GM18502 (cell line): ENCODE data around the gene AMFR.

Experiments used
- ATAC-seq: cut with Tn5 transposase; IDR thresholded peaks from one replicate; pipeline ENCODE4 v1.9.1; 2021; ENCODE audit warnings: mild to moderate bottlenecking; ENCODE audit not compliant: unreplicated experiment, poor library complexity

AMFR gene

DNA sequence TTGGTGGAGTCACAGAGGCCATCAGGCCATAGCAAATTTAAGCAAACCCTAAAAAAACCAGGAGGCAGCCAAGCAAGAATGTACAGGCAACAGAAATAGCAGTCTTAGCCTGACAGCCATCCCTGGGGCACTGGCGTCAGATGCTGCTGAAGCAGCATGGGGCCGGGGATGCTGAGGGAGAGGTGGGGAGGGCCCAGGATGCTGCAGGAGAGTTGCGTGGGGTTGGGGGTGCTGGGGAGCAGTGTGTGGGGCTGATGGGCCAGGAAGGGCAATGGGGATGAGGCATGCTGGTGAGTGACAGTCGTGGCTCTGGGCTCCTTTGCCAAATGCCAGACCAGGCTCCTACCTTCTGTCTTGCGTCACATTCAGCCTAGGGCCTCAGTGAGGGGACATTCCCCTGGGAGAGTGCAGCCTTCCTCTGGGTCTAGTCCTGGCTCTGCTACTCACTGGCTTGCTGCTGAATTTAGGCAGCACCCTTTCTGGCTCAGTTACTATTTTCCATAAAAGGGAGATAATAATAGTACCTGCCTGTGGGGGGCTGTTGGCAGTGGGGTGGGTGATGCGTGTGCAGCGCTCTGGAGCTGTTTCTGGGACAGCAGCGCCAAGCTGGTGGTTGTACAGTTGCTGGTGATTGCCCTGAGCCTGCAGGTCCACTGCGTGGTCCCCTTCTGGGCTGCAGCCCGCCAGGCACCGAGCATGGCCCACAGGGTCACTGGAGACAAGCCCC, 88.1 kb downstream of the AMFR start:
- no peak for ATAC-seq

DNA sequence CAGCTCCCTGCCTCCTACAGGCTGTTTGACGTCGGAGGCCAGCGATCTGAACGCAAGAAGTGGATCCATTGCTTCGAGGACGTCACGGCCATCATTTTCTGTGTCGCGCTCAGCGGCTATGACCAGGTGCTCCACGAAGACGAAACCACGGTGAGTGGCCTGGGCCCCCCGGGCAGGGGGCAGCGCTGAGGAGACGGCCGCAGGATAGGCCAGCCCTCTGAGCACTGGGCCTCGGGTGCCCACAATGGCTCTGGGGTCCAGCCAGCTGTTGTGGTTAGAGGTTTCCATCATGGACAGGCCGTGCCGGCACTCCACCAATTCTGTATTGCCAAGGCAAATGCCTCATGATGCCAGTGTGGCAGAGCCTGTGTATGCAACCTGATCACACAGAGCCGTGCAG, 88.6 kb downstream of the AMFR start:
- no peak for ATAC-seq

DNA sequence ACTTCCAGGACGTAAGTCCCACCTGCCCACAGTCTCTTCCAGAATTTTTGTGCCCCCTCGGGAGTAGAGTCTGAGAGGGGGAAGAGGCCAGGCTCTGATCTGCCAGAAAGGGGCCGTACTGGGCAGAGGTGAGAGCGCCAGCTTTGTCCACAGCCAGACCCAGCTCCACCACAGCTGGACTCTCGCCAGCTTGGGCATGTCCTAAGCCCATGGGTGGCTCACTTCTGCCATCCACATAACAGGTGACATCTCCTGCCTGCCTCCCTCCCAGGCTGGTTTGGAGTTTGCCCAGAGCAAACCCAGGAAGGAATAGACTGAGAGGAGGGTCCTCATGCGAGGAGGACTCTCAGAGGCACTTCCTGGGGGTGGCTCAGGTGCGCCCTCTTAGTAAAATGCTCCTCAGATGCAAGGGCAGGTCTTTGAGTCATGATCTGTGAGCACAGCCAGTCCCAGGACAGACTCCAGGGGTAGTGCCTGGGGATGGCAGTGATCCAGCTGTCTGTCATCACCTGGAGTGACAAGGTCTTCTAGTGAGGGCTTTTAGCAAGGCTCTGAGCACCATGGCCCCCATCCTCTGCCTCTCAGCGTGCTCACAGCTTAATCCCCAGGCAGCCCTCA, 89.2 kb downstream of the AMFR start:
- ATAC-seq: no peak

DNA sequence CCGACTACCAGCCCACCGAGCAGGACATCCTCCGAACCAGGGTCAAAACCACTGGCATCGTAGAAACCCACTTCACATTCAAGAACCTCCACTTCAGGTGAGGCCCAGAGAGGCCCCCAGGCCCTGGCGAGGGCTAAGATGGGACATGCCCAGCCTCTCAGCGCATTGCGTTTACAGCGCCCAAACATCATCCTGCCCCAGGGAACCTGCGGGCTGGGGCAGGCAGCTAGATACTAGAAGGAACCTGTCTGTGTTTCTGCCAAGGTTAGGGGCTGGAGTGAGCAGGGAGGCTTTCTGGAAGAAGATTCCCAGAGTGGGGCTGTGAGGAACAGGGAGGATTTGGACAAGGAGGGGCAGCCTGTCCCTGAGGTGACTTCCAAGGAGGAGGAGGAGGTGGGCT, 90.6 kb downstream of the AMFR start:
- ATAC-seq: no peak

DNA sequence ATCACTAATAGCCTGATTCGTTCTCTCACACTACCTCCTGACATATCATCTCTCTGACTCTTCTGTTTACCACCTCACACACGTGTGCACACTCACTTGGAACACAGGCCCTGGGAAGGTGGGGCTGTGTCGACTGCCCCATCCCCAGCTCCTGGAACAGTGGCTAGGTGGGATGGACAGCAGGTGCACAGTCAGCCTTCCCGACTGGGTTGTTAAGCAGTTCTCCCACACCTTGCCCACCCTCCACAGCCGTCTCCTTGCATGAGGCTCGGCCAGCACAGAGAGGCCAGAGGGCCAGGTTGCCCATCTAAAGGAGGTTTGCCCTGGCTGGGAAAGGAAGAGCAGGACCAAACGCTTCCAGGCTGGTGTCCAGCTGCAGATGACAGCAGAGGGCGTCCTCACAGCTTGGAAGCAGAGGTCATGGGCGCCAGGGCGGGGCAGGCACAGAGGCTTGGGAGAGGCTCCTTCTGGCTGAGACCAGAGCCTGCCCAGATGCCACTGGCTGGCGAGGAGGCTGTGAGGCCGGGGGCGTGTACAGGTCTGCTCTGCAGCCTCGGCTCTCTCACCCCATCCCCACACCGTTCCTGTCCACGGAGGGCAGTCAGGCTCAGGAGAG, 92.8 kb downstream of the AMFR start:
- ATAC-seq: no peak

DNA sequence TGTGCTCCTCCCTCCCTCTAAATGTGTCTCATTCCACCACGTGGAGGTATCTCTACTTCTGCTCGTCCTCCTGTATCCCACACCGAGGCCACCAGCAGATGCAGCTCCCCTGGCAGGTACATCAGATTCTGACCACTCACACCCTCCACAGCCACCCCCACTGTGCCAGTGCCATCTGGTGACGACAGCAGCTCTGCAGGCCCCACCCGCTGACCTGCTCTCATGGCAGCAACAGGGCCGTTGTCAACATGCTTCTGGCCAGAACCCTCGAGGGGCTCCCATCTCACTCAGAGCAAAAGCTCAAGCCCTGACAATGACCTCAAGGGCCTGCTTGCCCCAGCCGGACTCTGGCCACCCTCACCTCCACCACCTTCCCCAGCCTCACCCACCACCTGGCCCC, 93.4 kb downstream of the AMFR start:
- ATAC-seq: no peak

DNA sequence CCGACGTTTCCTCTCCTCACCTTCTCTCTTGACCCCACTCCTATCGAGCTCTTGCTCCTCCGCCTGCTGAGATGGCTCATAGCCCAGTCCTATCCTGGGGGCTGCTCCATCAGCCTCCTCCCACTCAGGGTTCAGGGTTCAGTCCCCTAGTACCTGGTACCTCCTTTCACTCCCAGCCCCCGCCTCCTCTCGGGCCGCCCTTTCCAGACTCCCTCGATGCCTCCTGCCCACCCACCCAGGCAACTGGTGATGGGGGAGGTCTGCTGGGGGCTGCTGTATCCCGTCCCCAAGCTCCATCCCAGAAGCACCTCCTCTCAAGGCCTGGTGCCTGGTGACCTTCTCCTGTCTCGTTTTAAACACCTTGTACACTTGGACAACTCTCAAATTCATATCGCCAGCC, 93.9 kb downstream of the AMFR start:
- no peak for ATAC-seq

DNA sequence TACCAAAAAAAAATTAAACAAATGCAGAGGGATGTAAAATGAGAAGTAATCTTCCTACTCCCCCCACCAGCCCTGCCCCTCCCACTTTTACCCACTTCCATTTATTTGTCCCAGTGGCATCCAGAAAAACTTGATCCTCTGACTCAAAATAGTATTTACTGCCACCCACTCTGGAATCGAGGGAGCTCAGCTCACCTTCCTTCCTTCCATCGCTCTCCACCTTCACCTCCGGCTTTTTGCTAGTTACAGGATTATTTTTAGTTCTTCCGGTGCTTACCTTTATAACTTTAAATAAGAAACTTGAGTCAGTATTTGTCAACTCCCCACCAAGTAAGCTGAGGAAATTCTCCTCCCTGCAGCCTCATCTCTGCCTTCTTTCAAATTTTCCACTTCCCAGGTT, 94.9 kb downstream of the AMFR start:
- ATAC-seq: no peak

DNA sequence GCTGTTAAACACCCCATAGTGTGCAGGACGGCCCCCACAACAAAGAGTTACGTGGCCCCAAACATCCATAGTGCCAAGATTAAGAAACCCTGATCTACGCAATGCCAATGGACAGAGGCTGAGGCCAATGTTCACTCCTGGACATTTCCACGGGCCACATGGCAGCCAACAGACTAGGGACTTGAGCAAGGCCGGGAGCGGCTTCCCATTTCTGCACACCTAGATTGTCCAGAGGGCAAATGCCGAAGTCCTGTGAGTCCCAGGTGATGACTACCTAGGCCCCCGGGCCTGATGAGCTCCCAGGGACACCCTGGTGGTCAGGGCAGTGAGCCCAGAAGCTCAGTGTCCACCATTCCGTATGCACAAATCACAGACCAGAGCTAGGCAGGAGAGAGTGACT, 95.5 kb downstream of the AMFR start:
- no peak for ATAC-seq

DNA sequence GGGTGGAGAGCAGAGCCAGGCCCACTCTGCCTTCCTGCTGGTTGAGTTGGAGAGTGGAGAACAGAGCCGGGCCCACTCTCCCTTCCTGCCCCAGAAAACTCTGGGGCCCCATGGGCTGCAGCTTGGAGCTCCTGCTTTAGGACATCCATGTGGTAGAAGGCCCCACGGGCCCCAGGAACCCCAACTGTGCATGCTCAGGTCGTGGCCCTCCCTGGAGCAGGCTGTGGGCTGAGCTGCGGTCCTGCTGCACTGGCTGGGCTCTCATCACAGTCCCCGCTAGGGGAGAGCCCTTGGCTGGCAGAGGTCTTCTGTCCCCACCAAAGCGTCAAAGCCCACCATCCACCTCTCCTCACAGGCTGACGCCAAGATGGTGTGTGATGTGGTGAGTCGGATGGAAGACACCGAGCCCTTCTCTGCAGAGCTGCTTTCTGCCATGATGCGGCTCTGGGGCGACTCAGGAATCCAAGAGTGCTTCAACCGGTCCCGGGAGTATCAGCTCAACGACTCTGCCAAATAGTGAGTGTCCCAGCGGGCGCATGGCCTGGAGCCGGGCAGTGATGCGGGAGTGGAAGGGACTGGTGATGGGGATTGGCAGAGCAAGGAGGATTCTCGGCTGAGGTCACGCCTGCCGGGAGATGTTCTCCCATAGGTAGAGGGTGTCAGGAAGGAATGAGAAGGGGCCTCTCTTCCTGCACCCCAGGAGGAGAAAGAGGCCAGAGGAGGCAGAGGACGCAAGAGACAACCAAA, 96.9 kb downstream of the AMFR start:
- ATAC-seq: no peak

DNA sequence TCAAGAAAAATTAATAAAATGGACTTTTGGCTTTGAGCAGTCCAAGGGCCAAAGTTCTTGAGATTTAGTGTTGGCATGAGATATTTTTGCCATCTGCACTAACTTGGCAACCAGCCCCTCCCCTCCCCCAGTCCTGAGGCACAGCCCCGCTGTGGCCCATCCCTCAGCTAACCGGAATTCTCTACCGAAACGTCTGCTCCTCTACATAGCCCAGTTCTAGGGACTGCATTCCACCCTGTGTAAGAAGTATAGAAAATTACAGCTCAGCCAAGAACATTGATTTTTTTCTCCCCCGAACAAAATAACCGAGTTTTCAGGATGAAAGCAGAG, 97.5 kb downstream of the AMFR start:
- ATAC-seq: no peak

DNA sequence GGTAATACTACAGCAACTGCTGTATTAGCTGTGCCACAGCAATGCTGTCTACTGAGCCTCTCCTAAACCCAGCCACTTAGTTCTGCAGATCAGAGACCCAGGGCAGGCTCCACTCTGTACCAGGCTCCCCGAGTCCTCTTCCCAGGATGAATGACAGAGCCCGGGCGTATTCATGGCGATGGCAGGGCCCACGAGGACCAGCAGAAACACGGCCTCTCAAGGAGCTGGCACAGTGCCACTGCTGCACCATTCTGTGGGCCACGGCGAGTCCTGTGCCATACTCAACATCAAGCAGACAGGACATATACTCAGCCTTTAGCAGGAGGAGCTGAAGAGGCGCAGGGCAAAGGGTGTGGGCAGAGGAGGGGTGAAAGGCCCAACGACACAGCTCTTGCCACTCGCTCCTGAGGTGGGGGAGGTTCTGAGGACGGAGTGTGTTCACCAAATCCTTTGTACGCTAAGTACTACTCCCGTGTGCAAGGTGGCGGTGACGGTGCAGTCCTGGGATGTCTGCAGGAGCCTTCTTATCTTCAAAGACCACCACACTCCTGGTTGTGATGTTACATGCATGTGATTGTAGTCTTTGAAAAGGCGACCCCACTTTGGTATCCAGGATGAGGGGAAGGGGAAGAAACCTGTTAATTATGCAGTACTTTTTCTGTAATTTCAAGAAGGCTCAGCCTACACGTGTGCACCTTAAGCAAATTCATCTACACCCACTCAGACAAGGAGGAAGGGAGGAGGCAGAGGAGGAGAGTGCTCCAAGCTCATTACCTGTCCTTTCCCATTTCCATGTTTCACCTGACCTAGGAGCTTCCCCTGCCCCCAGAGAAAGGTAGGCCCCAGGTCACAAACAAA, 98.0 kb downstream of the AMFR start:
- ATAC-seq: no peak

DNA sequence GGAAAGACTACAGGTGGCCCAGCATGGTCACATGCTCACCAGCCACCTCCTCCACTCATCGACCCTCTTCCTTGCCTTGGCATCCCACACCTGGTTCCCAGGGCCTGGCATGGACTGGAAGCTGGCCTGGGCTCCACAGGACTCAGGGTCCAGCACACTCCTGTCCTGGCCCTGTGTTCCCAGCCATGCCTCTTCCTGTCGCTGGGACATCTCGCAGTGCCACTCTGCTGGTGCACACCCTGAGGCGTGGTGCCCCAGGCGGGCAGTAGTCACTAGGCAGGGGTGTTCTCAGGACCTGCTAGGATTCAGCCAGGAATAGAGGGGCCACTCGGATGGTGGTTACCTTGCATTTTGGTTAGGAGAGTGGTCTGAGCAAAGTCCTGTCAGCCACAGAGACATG, 99.4 kb downstream of the AMFR start:
- ATAC-seq: no peak

DNA sequence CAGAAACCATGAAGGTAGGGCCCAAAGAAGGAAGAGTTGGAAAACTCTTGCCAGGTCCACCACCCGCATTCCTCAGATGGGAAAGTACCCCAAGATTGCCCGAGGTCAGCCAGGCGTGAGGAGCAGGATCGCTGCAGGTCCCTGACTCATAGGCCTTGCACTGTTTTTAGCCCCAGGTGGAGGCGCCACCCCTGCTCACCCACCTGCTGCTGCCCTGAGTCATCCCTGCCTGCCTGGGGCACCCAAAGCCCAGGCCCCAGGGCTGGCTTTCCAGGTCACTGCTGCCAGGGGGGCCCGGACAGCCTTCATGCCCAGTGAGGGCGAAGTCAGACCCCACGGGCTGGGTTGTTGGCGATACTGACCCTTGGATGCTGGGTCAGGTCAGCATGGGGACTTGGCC, 100.9 kb downstream of the AMFR start:
- ATAC-seq: no peak

DNA sequence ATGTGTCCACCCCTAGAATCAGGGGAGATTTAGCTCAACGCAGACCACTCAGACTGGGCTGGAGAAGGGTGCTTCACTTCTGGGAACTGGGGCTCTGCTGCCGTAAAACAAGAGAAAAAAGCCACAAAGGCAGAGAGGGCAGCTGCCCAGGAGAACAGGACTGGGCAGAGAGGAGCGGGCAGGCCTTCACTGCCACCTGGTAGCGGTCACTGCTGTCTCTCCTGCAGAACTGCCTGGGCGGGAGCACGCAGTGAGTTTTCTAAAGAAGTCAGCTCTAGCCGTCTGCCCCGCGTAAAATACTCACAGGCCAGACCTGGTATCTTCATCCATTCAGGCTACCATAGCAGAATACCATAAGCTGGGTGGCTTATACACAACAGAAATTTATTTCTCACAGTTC, 103.8 kb downstream of the AMFR start:
- no peak for ATAC-seq

DNA sequence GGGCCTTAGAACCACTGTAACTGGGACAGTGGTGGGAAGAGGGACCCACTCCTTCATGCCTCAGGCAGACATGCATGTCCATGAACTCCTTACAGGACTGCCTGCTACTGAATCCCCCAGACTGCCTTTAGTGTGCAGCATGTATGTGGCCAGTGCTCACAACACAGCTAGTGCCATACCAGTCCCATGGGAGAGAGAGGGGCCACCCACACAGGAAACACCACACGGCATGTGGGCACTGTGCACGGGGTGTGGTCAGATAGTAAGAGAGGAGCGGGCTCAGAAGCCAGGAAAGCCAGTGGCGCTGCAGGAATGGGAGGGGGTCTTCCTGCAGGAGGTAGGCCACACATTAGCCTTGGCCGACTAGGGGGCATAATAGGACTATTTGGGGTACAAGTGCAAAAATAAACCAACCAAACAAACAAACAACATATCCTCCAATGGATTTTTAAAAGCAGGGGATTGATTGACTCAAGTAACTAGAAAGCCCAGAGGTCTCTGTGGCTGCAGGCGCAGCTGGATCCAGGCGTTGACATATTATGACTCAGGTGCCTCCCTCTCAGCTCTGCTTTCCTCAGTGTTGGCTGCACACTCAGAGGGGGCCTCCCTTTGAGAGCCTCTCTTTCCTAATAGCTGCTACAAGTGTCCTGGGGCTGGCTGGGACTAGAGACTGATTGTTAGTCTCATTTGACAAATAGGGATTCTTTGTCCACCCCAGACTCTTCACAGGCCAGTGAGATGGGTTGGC, 104.4 kb downstream of the AMFR start:
- ATAC-seq: no peak

DNA sequence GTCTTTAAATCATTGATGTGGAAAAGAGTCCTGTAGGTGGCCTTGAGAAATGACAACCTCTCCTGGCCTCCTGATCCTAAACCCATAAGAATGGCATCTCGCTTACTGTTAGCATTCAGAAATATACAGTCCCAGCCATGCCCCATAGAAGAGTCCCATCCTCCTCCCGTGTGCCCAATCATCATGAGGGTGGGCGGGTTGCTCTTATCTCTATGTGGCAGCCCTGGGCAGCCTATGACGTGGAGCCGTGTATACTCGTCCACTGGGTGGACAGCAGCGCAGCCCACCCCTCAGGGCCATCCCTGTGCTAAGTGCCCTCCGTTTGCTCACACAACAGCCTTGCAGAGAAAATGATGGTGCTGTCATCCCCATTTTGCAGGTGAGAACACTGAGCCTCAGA, 105.3 kb downstream of the AMFR start:
- ATAC-seq: no peak

DNA sequence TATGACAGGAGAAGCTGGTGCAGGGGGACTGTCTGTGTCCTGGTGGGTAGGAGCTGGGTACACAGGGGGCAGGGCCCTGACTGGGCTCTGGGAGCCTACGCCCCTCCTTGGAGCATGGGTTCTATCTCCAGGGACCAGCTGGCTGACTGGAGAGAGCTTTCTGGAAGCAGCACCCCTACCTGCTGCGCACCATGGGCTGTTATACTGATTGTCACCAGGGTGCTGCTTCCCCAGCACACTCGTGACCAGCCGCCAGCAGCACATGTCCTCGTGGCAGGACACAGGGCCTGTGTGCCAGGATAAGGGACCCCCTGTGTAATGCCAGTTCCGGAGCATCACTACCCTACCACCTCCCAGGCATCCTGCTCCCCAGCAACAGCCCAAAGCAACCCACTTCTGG, 106.0 kb downstream of the AMFR start:
- ATAC-seq: no peak

DNA sequence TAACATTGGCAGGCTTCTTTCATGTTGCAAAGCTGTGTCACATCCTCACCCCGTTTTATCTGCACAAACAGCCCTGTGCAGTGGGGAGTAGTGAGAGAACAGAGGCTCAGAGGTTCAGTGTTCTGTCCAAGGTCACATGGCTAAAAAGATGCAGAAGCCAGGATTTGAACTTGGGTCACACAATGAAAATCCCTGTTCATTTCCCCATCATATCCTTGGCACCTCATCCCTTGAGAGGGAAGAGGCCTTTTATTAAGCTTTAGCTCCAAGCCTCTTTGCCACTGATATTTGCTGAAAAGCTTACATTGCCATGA, 106.6 kb downstream of the AMFR start:
- no peak for ATAC-seq
